Fibroblast of peridontal ligament (primary cell): ENCODE measurements around the gene ACY1.
A peak's percentile ranks its signal among the peaks of the same experiment; 100 is the strongest.

ENCODE experiments used
- DNase-seq: peaks from one replicate; pipeline ENCODE4 v3.0.0-alpha.2; 2010; ENCODE audit errors: extremely low read depth

ACY1 gene

DNA sequence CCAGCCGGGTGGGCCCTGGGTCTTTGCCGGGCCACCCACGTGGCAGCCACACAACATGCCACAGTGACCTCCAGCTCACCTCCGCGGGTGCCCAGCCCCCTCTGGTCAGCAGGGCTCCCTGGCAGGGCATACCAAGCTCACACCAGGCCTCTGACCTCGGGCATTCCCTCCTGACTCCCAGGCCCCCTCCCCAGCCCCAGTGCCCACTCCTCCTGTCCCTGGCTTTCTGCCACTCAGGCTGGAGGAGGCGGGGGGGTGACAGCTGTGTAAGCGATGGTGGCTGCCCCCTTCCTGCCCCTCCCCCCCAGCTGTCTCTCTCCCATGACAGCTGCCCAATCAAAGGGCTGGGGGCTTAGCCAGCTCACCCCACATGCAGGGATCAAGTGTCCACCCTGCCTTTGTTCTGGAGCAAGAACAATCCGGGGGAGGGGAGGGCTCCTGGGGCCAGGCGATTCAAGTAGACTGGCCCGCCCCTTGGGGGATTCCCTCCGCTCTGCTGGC lies 19.3 kb upstream of the ACY1 start:
- no peak for DNase-seq

DNA sequence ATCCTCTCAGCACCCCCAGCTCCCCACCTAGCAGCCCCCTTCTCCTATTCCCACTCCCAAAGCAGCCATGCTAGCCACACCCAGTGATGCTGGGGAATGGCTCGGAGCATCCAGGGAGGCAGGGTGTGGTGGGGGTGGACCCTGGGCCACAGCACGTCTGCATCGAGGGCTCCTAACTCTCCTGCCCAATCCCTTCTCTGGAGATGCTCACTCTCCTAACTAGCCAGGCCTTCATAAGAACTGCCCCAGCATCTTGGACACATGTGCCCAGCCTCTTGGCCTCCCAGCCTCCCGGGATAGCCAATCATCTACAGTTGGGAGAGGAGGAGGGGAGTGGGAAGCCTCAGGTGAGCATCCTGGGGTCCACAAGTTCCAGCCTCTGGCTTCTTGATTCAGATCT lies 18.8 kb upstream of the ACY1 start:
- no peak for DNase-seq

DNA sequence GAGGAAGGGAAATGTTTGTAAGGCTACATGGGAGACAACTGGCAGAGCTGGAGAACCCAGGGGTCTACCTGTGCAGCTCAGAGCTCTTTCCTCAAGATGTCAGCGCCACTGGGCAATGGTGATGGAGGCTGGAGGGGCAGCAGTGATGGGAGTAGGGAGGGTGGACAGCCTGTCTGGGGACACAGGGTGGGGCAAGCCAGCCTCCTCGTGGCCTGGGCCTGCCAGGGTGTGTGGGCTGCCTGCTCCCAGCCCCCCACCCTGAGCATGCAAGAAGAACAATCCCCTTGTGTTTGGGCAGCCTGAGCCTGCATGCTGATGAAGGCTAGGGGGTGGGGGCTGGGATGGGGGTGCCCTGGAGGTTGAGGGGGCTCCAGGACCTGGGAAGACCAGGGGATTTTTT lies 17.3 kb upstream of the ACY1 start:
- no peak for DNase-seq

DNA sequence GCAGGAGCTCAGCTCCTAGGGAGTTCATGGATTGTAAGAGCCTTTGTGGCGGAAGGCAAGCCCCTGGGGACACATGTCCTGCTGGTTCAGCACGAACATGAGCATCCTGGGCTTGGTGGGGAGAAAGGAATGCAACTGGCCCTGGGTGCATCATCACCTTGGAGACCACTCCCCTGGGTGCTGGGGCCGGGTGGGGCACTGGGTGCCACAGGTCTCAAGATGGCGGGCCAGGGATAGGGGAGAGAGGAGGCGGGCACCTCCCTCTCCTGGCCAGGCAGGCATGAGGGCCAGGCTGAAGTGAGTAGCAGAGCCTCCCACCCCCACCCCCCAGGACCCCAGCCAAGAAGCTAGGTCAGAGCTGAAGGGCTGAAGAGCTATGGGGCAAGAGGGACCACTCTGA lies 16.8 kb upstream of the ACY1 start:
- no peak for DNase-seq

DNA sequence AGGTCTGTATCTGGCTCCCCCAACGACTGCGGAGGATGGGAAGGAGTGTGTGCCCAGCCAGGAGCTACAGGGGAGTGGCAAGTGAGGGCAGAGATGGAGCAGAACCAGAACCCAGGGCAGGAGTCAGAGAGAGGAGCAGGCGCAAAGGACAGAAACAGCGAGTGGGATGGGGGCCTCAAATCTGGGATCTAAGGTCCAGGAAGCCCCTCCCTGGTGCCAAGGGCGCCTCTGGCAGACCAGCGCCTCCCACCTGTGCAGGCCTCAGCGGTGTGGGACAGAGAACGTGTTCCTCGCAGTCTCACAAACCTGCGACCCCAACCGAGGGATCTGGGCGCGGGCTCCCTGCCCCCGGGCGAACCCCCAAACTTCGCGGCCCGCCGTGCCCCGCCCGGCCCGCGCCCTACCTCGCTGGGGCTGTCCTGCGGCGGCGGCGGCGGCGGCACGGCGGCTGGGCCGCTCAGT lies 16.4 kb upstream of the ACY1 start:
- no peak for DNase-seq

DNA sequence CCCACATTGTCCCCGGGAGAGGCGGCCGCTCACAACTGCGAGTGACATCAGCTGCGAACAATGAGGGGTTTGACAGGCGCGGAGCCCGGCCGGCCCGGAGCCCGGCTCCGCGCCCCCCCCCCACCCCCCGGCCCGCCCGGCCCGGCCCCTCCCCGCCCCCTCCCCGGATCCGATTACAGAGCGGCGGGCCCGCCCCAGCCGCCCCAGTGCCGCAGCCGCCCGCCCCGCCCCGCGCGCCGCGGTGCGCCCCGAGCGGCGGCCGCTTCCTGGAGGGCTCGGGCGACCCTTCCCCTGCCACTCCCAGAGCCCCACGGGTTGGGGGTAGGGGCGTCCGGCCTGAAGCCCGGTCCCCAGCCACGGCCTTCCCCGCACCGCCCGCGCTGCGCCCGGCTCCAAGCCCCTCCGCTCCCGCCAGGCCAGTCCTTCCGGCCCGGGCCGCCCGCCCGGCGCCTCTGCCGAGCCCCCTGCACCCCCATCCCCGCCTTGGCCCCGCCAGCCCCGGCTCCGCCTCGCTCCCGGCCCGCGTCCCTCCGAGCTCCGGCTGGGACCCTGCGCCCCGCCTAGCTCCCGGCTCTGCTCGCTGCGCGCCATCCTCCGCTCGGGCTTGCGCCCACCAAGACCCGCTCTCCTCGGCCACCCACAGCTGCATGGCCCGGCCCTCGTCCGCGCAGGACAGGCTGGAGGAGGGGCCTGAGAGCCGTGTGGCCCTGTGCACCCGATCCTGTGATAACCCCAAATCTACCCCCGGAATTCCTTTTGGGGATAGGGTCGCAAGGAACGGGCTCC lies 15.8 kb upstream of the ACY1 start, which contains the start of gene PCBP4:
Gene PCBP4, minus strand, starts transcription at position 71 of the 786 bp plus-strand sequence. CDS start 6,214 bp downstream, outside the sequence.
- DNase-seq = no peak

DNA sequence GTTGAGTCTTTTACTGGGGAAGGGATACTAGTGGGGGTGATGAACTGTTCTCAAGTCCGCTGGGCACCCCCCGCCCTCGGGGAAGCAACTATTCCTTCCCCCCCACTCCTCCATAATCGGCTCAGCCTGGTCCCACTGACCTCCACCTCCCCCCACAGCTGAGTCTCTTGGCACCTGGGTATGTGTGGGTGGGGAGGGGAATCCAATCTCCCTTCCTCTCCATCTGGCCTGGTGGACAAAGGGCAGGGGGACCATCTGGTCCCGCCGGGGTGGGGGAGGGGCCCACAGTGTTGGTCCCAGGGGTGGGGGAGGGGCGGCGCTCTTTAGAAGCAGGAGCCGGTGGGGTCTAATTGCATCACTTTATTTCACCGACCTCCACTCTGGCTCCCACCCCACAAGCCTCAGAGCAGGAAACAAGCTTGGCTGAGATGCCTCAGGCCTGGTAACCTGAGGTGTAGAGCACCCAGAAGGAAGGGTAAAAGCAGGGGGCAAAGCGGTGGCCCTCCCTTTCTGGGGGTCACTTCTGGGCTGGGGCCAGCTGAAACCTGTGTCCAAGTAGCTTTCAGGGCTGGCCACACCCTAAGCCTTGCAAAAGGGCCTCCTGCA lies 15.1 kb upstream of the ACY1 start:
- DNase-seq = no peak

DNA sequence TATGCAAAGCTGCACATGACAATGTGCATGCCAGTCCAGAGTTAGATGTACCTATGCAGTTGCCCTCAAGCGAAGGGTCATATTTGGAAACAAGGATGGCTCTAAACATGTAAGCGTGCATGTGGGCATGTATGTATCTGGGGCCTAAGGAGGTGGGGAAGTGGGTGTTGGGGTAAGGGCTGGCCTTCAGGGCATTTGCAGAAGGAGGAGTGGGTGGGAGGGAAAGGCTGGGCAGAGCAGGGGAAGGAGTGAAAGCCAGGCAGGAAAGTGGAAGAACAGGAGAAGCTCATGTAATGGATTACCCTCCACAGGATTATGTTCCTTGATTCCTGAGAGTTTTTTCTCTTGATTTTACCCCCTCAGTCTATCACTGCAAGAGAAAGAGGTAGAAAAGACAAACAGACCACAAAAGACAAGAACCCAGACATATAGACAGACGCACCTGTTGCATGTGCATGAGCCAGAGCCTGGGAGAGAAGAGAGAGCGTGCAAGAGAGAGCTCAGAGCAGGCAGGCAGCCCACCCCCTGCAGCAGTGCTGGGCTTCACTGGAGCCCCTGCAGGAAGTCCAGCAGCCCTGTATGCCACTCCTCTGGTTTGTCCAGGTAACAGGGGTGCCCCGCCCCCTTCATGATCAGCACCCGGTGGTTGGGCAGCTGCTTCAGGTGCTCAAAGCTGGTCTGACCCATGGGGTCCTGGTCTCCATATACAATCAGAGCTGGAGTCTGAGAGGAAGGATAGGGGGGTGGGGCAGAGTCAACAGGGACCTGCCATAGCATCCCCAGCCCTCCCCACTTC lies 14.3 kb upstream of the ACY1 start:
- DNase-seq = no peak

DNA sequence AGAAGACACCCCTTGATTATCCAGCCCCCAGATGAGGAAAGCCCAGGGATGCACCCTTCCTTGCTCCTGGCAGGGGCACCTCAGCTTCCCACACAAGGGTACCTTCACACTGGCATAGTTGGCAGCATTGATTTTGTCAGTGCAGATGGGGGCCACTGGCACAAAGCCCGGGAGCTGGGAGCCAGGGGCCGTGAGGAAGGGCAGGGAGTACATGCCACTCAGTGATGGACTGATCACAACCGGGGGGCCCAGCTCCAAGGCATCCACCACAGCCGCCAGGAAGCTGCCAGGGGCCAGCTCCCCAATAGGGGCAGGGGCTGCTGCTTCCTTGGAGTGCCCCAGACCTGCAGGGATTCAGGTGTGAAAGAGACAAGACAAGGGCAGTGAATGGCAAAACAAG lies 13.5 kb upstream of the ACY1 start:
- DNase-seq = no peak

DNA sequence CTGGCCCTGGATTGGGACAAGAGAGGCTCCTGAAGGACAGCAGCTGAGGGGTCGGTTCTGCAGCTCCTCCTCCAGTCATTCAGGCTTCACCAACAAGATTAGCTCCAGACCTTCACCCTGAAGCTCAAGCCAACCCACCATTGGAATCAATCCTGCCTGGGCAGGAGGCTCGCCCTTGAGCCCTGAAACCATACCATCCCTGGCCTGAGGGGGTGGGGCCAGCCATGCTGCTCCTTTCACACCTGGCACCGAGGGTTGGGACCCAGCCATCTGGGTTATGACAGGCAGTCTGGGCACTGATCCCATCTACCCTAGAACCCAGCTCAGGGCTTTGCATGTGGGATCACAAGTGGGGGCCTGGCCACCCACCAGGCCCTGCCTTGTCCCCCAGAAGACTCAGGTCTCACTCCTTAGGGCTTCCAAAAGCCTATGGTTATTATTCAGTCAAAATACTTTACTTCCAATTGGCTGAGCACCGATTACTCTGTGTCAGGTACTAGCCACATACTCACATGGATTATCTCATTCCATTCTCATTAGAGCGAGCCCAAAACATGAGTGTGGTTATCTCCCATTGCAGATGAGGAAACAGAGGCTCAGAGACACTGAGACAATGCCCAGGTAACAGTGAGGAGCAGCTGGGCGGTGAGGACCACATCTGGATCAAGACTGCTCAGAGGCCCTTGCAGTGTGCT lies 12.6 kb upstream of the ACY1 start:
- DNase-seq = no peak

DNA sequence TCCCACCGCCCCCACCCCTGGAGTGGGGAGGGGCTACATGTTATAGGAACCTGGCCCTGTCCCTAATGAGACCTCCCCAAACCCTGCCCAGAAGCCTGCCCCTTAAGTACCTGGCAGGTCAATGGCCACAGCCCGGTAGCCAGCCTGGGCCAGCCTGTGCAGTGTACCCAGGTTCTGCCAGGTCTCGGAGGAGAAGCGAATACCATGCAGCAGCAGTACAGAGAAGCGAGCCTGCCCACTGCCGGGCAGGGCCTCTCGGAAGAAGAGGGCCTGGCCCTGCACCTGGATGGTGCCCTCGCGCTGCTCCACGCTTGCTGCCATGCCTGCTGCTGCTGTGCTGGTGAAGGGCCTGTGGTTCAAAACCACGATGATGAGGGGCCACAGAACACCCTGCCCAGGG lies 12.0 kb upstream of the ACY1 start:
- no peak for DNase-seq

DNA sequence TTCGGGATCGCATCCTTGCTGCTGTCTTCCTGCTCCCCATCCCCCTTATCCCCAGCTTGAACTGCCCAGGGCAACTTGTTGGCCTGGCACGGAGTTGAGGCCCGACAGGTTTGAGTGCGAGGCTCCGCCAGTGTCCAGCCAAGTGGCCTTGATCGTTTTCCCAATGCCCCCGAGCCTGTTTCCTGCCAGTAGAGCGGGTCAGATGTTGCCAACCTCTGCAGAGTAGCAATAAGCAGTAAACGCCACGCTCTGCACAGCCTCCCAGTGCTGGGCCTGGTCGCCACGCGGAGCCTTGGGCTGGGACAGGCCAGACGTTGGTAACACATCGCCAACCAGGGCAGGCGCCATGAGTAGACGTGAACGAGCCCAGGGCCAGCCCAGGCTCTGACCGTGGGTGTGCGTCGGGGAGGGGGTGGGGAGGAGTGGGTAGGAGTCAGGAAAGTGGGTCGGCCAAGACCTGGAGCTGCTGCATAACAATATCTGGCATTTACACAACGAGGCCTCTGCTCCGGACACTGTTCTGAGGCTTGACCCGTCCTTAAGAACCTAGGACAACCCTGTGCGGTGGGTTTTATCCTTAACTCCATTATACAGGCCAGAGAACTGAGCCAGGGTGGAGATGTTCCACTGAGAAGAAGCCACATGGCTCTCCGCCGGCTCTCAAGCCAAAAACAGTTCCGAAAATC lies 8.9 kb upstream of the ACY1 start:
- no peak for DNase-seq

DNA sequence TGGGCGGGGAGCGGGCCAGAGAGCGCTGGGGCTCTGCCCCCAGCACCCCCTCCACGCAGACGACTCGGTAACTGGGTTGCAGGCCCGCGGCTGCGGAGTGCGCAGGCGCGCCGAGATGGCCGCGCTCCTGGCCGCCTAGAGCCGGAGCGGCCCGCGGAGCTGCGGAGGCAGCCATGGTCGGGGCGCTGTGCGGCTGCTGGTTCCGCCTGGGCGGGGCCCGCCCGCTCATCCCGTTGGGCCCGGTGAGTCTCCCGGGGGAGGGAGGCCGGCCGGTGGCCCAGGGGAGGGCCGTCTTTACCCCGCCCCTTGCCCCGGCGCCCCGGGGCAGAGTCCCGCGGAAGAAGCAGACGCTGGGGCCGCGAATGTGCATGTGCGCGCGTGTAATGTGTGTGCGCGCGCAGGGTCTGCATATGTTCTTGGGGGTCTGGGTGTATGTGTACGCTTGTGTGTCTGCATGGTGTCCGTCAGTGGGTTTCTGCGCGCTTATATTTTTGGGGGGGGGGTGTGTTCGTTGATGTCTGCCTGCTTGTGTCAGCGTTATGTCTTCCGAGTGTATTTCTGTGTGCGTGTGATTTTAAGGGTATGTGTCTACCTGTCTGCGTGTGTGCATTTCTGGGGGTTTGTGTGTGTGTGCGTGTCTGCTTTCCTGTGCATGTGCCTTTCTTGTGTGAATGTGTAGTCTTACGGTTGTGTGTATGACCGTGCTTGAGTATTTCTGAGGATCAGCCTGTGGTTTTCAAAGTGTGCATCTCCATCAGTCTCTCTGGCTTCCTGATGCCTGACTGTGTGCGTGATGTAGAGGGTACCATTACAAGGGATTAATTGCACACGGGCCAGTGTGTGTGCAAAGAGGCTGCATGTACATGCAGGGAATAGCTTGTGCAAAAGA lies 8.1 kb upstream of the ACY1 start, which contains the start of gene ABHD14A:
Gene ABHD14A, plus strand, starts transcription at position 102 of the 889 bp plus-strand sequence. Its CDS starts 72 bp downstream, at position 174.
- DNase-seq = peak; percentile 60

DNA sequence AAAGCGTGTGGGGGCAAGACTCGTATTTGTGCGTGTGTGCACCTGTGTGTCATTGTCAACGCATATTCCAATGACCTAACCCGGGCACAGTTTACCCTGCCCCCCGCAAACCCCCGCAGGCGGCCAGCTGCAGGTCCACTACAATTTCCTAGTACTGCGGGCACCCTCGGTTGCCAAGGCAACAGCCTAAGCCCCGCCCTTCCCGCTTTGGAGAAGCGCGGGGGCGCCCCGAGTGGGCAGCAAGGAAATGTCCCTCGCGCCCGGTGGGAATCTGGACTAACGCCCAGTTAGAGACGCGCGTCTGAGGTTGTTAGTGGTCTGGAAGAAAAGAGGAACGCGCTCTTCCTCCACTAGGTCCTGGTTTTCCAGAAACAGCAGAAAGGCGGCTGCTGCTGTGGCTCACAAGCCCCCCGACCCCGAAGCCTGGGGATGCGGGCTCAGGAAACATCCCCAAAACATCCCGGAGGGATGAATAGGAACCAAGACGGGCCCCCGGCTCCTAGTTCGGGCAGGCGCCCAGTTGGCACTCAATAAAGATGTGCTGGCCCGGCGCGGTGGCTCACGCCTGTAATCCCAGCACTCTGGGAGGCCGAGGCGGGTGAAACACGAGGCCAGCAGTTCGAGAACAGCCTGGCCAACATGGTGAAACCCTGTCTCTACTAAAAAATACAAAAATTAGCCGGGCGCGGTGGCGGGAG lies 7.3 kb upstream of the ACY1 start:
- peak; percentile 65 for DNase-seq

DNA sequence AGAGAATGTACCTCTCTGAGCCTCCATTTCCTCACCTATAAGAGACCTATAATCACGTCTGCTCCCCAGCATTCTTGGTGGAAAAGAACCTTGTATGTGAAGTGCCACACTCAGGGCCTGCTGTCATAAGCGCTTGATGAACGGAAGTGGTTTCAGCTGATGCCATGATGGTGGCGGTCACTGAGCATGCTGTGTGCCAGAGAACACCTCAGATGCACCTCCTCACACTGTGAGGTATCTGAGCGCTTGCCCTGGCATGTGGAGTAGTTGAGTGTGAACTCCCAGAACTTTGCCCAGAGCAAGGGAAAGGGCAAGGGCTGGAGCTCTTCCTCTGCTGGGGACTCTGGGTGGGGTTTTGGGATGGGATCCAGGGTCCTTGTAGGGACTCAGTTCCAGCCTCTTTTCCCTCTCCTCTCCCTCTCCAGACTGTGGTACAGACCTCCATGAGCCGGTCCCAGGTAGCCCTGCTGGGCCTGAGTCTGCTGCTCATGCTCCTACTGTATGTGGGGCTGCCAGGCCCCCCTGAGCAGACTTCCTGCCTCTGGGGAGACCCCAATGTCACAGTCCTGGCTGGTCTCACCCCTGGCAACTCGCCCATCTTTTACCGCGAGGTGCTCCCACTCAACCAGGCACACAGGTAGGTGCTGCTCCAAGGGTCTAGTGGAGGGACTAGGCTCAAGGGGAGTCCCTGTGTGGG lies 5.7 kb upstream of the ACY1 start:
- DNase-seq = no peak

DNA sequence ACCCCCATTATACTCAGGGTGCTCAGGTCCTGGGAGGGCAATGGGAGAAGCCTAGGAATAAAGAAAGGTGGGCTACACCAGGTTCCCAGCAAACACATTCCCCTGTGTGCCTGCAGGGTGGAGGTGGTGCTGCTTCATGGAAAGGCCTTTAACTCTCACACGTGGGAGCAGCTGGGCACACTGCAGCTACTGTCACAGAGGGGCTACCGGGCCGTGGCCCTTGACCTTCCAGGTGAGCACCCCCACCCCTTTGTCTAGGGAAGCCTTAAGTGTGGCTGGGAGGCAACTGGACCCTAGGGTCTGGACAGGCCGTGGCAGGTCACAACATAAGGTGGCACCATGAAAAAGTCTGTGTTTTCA lies 5.2 kb upstream of the ACY1 start:
- DNase-seq = no peak

DNA sequence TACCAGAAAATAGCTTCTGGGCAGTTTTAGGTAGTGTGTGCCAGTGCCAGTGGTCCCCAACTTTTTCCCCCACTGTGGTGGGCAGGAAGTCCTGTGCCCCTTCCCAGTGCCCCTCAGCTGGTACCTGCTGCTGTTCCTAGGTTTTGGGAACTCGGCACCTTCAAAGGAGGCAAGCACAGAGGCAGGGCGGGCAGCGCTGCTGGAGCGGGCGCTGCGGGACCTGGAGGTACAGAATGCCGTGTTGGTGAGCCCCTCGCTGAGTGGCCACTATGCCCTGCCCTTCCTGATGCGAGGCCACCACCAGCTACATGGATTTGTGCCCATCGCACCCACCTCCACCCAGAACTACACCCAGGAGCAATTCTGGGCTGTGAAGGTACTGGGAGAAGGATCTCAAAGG lies 3.1 kb upstream of the ACY1 start:
- DNase-seq = no peak

DNA sequence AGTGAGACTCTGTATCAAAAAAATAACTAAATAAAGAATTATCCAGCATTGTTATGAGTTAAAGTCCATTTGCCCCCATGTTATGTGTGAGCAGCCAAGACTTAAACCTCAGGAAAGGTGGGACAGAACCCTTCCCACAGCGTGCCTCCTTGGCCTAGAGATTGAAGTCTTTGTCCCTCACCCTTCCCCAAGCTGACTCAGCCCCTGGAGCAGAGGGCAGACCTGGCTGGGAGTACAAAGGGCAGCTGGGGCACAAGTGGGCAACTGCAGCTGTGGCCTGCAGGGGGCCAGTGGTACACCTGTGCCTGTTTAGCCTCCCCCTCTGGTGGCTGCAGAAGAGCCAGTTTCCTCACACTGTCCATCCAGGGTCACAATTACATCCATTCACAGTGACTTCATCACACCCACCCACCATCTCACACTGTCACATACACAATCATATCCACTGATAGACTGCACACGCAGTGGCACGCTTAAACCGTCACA lies 940 bp upstream of the ACY1 start:
- no peak for DNase-seq
